Neural cell (in vitro differentiated cells): ENCODE data around the gene ALK.

Experiments
- CTCF ChIP-seq: fragments of 450-650 bp; IDR thresholded peaks from 2 replicates; pipeline ENCODE4 v1.5.1; 2014; ENCODE audit warnings: antibody characterized with exemption, mild to moderate bottlenecking, moderate library complexity; ENCODE audit not compliant: poor library complexity, severe bottlenecking
- EZH2 ChIP-seq: fragments of 200-600, 300-800 bp; shearing (Covaris generic), sonication (generic); IDR thresholded peaks from 2 replicates; pipeline ENCODE4 v1.6.1; 2014; ENCODE audit warnings: antibody characterized with exemption, low read length, borderline replicate concordance, mild to moderate bottlenecking; ENCODE audit not compliant: insufficient read depth, poor library complexity, severe bottlenecking
- POLR2AphosphoS5 ChIP-seq: IDR thresholded peaks from 2 replicates; pipeline ENCODE4 v1.6.1; 2012
- TAF1 ChIP-seq: IDR thresholded peaks from 2 replicates; pipeline ENCODE4 v1.6.1; 2012; ENCODE audit warnings: low read depth

- TF ChIP-seq EZH2 (no peak), TAF1 (no peak), CTCF (no peak), POLR2AphosphoS5 (peak; percentile 84)
Measured at GRCh38 chr2:29361231-29361630, 560.2 kb downstream of the ALK start.
